ENCODE results near the gene RNLS. TPM values are rescaled to one million over a fixed set of nuclear protein-coding genes. Genes with fewer than 3 reads are reported as not detected.
A peak's percentile ranks its signal among the peaks of the same experiment; 100 is the strongest.

RNLS gene
- total RNA-seq, 1 donor from 2014 or later = 3.7 TPM

GRCh38 chr10:88256886-88257285, 326.2 kb downstream of the RNLS start:
- H3K4me3 ChIP-seq = no peak overlapping the region
- intact Hi-C loops (cut with DNase I) = no loop called here
- ATAC-seq (no peak), DNase-seq (no peak)
- TF ChIP-seq CTCF (IDR thresholded peaks at IDR 0.05) = no peak
- H3K27me3 ChIP-seq = no peaks in the 10 kb centered on the region
- H3K36me3 ChIP-seq = no peaks in the 10 kb centered on the region
- H3K27ac ChIP-seq = no peak overlapping the region
- H3K9me3 ChIP-seq = no peaks in the 10 kb centered on the region
- H3K4me1 ChIP-seq = no peaks in the 10 kb centered on the region

- no peak for DNase-seq
- no peaks in the 10 kb centered on the region for H3K27me3 ChIP-seq
- H3K4me3 ChIP-seq = no peak overlapping the region
- H3K27ac ChIP-seq = no peak overlapping the region
- H3K4me1 ChIP-seq = no peaks in the 10 kb centered on the region
- ATAC-seq = no peak
- no peaks in the 10 kb centered on the region for H3K36me3 ChIP-seq
- no peaks in the 10 kb centered on the region for H3K9me3 ChIP-seq
- intact Hi-C loops (cut with DNase I) = no loop called here
- TF ChIP-seq CTCF (IDR thresholded peaks at IDR 0.05) = no peak
Measured at GRCh38 chr10:88256013-88256680, 327.0 kb downstream of the RNLS start.

GRCh38 chr10:88254091-88254490, 329.0 kb downstream of the RNLS start:
- H3K4me1 ChIP-seq = no peaks in the 10 kb centered on the region
- H3K36me3 ChIP-seq = no peaks in the 10 kb centered on the region
- DNase-seq (no peak), ATAC-seq (peak; percentile 24)
- H3K4me3 ChIP-seq = no peak overlapping the region
- TF ChIP-seq CTCF (IDR thresholded peaks at IDR 0.05) = no peak
- H3K27me3 ChIP-seq = no peaks in the 10 kb centered on the region
- no peaks in the 10 kb centered on the region for H3K9me3 ChIP-seq
- no peak overlapping the region for H3K27ac ChIP-seq
- intact Hi-C loops (cut with DNase I) = no loop called here

GRCh38 chr10:88253622-88254021, 329.5 kb downstream of the RNLS start:
- Histone ChIP-seq H3K27me3 (no peaks in the 10 kb centered on the region), H3K4me1 (no peaks in the 10 kb centered on the region), H3K36me3 (no peaks in the 10 kb centered on the region), H3K27ac (no peak overlapping the region), H3K4me3 (no peak overlapping the region), H3K9me3 (no peaks in the 10 kb centered on the region)
- no peak for DNase-seq
- no peak for TF ChIP-seq CTCF (IDR thresholded peaks at IDR 0.05)
- no peak for ATAC-seq
- intact Hi-C loops (cut with DNase I) = no loop called here

- Histone ChIP-seq H3K4me1 (no peaks in the 10 kb centered on the region), H3K36me3 (no peaks in the 10 kb centered on the region), H3K4me3 (no peak overlapping the region), H3K9me3 (no peaks in the 10 kb centered on the region), H3K27me3 (no peaks in the 10 kb centered on the region), H3K27ac (no peak overlapping the region)
- intact Hi-C loops (cut with DNase I) = no loop called here
- DNase-seq (no peak), ATAC-seq (no peak)
- no peak for TF ChIP-seq CTCF (IDR thresholded peaks at IDR 0.05)
Measured at GRCh38 chr10:88253128-88253527, 330.0 kb downstream of the RNLS start.

- Histone ChIP-seq H3K36me3 (no peaks in the 10 kb centered on the region), H3K4me3 (no peak overlapping the region), H3K27ac (no peak overlapping the region), H3K9me3 (no peaks in the 10 kb centered on the region), H3K27me3 (no peaks in the 10 kb centered on the region), H3K4me1 (peaks cover 16% of the 10 kb centered on the region)
- no peak for TF ChIP-seq CTCF (IDR thresholded peaks at IDR 0.05)
- no peak for DNase-seq
- intact Hi-C loops (cut with DNase I) = no loop called here
- ATAC-seq = no peak
Measured at GRCh38 chr10:88249450-88249849, 333.7 kb downstream of the RNLS start.
